ENCODE measurements around the gene PANK1. TPM values are rescaled to one million over a fixed set of nuclear protein-coding genes. Genes with fewer than 3 reads are reported as not detected.

PANK1 gene
- total RNA-seq, 1 experiment from 2014 or later, result 24.0 TPM

DNA sequence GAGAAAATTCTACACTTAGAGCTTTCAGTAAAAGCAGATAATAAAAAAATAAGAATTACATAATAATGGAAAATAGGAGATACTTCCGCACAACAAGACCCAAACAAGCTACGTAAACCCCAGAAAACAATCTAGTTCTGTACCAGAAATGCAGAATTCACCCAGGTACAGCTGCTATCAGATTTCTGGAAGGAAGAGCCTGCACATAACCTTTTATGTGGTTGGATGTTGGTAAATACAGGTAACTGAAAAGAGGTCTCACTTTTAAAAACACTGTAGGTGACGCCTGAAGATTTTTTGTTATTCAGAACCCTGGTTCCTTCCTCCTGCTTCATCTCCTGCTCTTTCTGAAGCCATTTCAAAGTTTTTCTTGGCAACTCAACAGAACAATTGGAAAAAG lies 29.9 kb downstream of the PANK1 start:
- no peak for DNase-seq
- Mint-ChIP-seq H3K4me3 (ENCODE audit: unreplicated experiment) (no peak overlapping the region), H3K36me3 (ENCODE audit: insufficient read depth, unreplicated experiment) (peaks cover 3% of the 10 kb centered on the region), H3K4me1 (ENCODE audit: low read depth, unreplicated experiment) (no peaks in the 10 kb centered on the region), H3K9me3 (ENCODE audit: unreplicated experiment) (no peaks in the 10 kb centered on the region), H3K27ac (ENCODE audit: unreplicated experiment) (no peak overlapping the region), H3K27me3 (ENCODE audit: insufficient read depth, unreplicated experiment) (no peaks in the 10 kb centered on the region)
- no peaks in the 10 kb centered on the region for H3K36me3 ChIP-seq (ENCODE audit: control insufficient read depth, insufficient read depth, low read length)
- H3K9me3 ChIP-seq, result peaks cover 5% of the 10 kb centered on the region
- intact Hi-C loops (cut with micrococcal nuclease; ENCODE audit: unreplicated experiment), result no loop called here
- H3K27me3 ChIP-seq (replicated peaks; ENCODE audit: control insufficient read depth, insufficient read depth, low read length), result no peaks in the 10 kb centered on the region
- ChIA-PET CTCF (no interaction called here), POLR2A (interaction anchor here (0.7 to 1.1 kb wide), 2 partner anchors 29 to 529 kb away, joined by 3 read pairs; no protein-coding TSS in a partner anchor)
- H3K4me1 ChIP-seq, result peaks cover 13% of the 10 kb centered on the region
- no TSS peak for BruUV-seq (replicated peaks)
- no peak overlapping the region for H3K4me3 ChIP-seq (ENCODE audit: low read depth, low read length)
- TF ChIP-seq, protein P1, sequence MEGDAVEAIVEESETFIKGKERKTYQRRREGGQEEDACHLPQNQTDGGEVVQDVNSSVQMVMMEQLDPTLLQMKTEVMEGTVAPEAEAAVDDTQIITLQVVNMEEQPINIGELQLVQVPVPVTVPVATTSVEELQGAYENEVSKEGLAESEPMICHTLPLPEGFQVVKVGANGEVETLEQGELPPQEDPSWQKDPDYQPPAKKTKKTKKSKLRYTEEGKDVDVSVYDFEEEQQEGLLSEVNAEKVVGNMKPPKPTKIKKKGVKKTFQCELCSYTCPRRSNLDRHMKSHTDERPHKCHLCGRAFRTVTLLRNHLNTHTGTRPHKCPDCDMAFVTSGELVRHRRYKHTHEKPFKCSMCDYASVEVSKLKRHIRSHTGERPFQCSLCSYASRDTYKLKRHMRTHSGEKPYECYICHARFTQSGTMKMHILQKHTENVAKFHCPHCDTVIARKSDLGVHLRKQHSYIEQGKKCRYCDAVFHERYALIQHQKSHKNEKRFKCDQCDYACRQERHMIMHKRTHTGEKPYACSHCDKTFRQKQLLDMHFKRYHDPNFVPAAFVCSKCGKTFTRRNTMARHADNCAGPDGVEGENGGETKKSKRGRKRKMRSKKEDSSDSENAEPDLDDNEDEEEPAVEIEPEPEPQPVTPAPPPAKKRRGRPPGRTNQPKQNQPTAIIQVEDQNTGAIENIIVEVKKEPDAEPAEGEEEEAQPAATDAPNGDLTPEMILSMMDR (IDR thresholded peaks at IDR 0.05; ENCODE audit: insufficient read depth in 1 of 2, low read depth in 1 of 2, low read length in 1 of 2, severe bottlenecking in 1 of 2, unreplicated experiment in 1 of 2), result no peak

DNA sequence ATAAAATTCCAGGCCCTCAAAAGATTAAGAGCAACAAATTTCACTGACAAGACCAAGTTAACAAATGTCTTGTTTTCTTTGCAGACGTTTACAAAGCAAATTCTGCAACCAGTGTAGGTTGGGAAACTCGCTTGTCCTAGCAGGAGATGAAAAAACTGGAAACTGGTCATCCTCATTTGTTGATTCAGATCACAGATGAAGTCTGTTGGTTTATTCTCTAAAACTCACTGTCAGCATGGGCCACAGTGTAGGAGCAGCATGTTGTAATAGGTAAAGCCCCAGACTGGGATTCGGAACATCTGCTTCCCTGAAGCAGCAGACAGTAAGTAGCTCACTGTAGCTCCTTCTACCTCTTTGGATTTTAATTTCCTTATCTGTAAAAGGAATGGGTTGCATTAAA lies 31.5 kb downstream of the PANK1 start:
- Histone ChIP-seq H3K9me3 (no peaks in the 10 kb centered on the region; the same call in 1 of the 2 replicates), H3K27me3 (replicated peaks; ENCODE audit: control insufficient read depth, insufficient read depth, low read length) (no peaks in the 10 kb centered on the region), H3K4me3 (ENCODE audit: low read depth, low read length) (no peak overlapping the region), H3K36me3 (ENCODE audit: control insufficient read depth, insufficient read depth, low read length) (no peaks in the 10 kb centered on the region), H3K4me1 (peaks cover 22% of the 10 kb centered on the region)
- H3K9me3 Mint-ChIP-seq (ENCODE audit: unreplicated experiment), result no peaks in the 10 kb centered on the region
- no peak overlapping the region for H3K27ac Mint-ChIP-seq (ENCODE audit: unreplicated experiment)
- TF ChIP-seq, protein P1 (IDR thresholded peaks at IDR 0.05; ENCODE audit: insufficient read depth in 1 of 2, low read depth in 1 of 2, low read length in 1 of 2, severe bottlenecking in 1 of 2, unreplicated experiment in 1 of 2), result no peak
- H3K4me3 Mint-ChIP-seq (ENCODE audit: unreplicated experiment), result no peak overlapping the region
- ChIA-PET CTCF (no interaction called here), POLR2A (interaction anchor here (0.6 kb wide), 1 partner anchor 88 kb away, joined by 3 read pairs; the partner anchor contains the start of gene KIF20B)
- H3K36me3 Mint-ChIP-seq (ENCODE audit: insufficient read depth, unreplicated experiment), result peaks cover 17% of the 10 kb centered on the region
- no peaks in the 10 kb centered on the region for H3K27me3 Mint-ChIP-seq (ENCODE audit: insufficient read depth, unreplicated experiment)
- no TSS peak for BruUV-seq (replicated peaks)
- no peak for DNase-seq
- H3K4me1 Mint-ChIP-seq (ENCODE audit: low read depth, unreplicated experiment), result no peaks in the 10 kb centered on the region
- intact Hi-C loops (cut with micrococcal nuclease; ENCODE audit: unreplicated experiment), result no loop called here

DNA sequence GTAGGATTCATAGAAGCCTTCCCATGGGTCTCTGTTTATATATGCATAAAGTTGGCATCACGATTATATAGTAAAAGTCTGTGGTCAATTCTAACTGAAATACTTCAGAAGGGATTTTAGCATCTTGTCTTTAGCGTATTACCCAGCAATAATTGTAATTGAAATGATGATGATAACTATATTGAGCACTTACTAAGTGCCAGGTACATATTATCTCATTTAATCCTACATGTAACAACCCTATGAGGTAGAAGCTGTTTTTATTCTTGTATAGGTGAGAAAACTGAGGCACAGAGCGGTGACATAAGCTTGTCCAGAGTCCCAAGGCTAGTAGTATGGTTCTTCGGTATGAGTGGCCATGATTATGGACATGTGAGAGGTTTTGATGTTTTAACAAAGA lies 33.8 kb downstream of the PANK1 start:
- H3K4me3 ChIP-seq (ENCODE audit: low read depth, low read length), result no peak overlapping the region
- peaks cover 22% of the 10 kb centered on the region for H3K4me1 ChIP-seq
- H3K9me3 ChIP-seq, result no peaks in the 10 kb centered on the region
- H3K27ac Mint-ChIP-seq (ENCODE audit: unreplicated experiment), result no peak overlapping the region
- DNase-seq, result no peak
- ChIA-PET CTCF (no interaction called here), POLR2A (no interaction called here)
- no peaks in the 10 kb centered on the region for H3K27me3 Mint-ChIP-seq (ENCODE audit: insufficient read depth, unreplicated experiment)
- BruUV-seq (replicated peaks), result no TSS peak
- H3K9me3 Mint-ChIP-seq (ENCODE audit: unreplicated experiment), result no peaks in the 10 kb centered on the region
- H3K27me3 ChIP-seq (replicated peaks; ENCODE audit: control insufficient read depth, insufficient read depth, low read length), result no peaks in the 10 kb centered on the region
- TF ChIP-seq, protein P1 (IDR thresholded peaks at IDR 0.05; ENCODE audit: insufficient read depth in 1 of 2, low read depth in 1 of 2, low read length in 1 of 2, severe bottlenecking in 1 of 2, unreplicated experiment in 1 of 2), result no peak
- H3K36me3 Mint-ChIP-seq (ENCODE audit: insufficient read depth, unreplicated experiment), result peaks cover 24% of the 10 kb centered on the region
- H3K36me3 ChIP-seq (ENCODE audit: control insufficient read depth, insufficient read depth, low read length), result no peaks in the 10 kb centered on the region
- intact Hi-C loops (cut with micrococcal nuclease; ENCODE audit: unreplicated experiment), result no loop called here
- H3K4me3 Mint-ChIP-seq (ENCODE audit: unreplicated experiment), result no peak overlapping the region
- no peaks in the 10 kb centered on the region for H3K4me1 Mint-ChIP-seq (ENCODE audit: low read depth, unreplicated experiment)

Data from Caco-2 (cell line).